HepG2 (cell line): Measurements from ENCODE around the gene PRR30. TPM values are rescaled to one million over a fixed set of nuclear protein-coding genes. Genes with fewer than 3 reads are reported as not detected.
A peak's percentile ranks its signal among the peaks of the same experiment; 100 is the strongest.

ENCODE experiments used
- ATF7-NPFF ChIP-seq: sonication (generic); formaldehyde crosslinking; IDR thresholded peaks from 2 replicates; pipeline ENCODE4 v1.8.1; 2023; ENCODE audit warnings: mild to moderate bottlenecking, low read depth, missing genetic modification reagents, moderate library complexity
- CAMTA2 ChIP-seq: sonication (generic); formaldehyde crosslinking; IDR thresholded peaks from 2 replicates; pipeline ENCODE4 v1.4.0; 2020; ENCODE audit warnings: mild to moderate bottlenecking, missing genetic modification reagents, borderline replicate concordance
- CBX1 ChIP-seq: IDR thresholded peaks from one replicate; pipeline ENCODE4 v1.6.1; 2016; ENCODE audit warnings: antibody characterized with exemption, low read depth
- ELF1 ChIP-seq: sonication (generic); formaldehyde crosslinking; IDR thresholded peaks from 2 replicates; pipeline ENCODE4 v1.4.0; 2020; ENCODE audit warnings: missing genetic modification reagents
- ETV5 ChIP-seq: IDR thresholded peaks from 2 replicates; pipeline ENCODE4 v1.6.1; 2018; ENCODE audit warnings: missing biosample characterization, missing genetic modification reagents, inconsistent platforms, borderline replicate concordance
- GPN1 ChIP-seq: sonication (generic); formaldehyde crosslinking; IDR thresholded peaks from 2 replicates; pipeline ENCODE4 v1.5.1; 2020; ENCODE audit warnings: missing genetic modification reagents, borderline replicate concordance
- HMG20A ChIP-seq: IDR thresholded peaks from 2 replicates; pipeline ENCODE4 v1.6.1; 2016; ENCODE audit warnings: borderline replicate concordance
- JARID2 ChIP-seq: sonication (generic); formaldehyde crosslinking; IDR thresholded peaks from 2 replicates; pipeline ENCODE4 v1.8.1; 2023; ENCODE audit warnings: missing genetic modification reagents, inconsistent platforms; ENCODE audit not compliant: insufficient replicate concordance
- LCORL ChIP-seq, 2 experiments: fragments of 450-650 bp in 1 of 2; sonication (generic) in 1 of 2; formaldehyde crosslinking in 1 of 2; IDR thresholded peaks; 2 replicates each; pipeline versions ENCODE4 v1.5.0 to v1.6.1; 2017 to 2020; ENCODE audit warnings: antibody characterized with exemption in 1 of 2, missing genetic modification reagents in 1 of 2
- PHF8 ChIP-seq: sonication (generic); formaldehyde crosslinking; IDR thresholded peaks from 2 replicates; pipeline ENCODE4 v1.5.0; 2020; ENCODE audit warnings: missing genetic modification reagents
- RAD21 ChIP-seq: fragments of 450-650 bp; formaldehyde crosslinking; IDR thresholded peaks from 2 replicates; pipeline ENCODE4 v1.5.0; 2020; ENCODE audit warnings: mild to moderate bottlenecking
- RBM39 ChIP-seq: fragments of 200-400 bp; formaldehyde crosslinking; IDR thresholded peaks from one replicate; pipeline ENCODE4 v1.6.1; 2018; ENCODE audit warnings: antibody characterized with exemption, mild to moderate bottlenecking, low read depth, low read length; ENCODE audit not compliant: poor library complexity, severe bottlenecking
- THAP11 ChIP-seq: IDR thresholded peaks from 2 replicates; pipeline ENCODE4 v1.6.1; 2016; ENCODE audit warnings: missing biosample characterization, missing genetic modification reagents
- ZFP1 ChIP-seq: IDR thresholded peaks from 2 replicates; pipeline ENCODE4 v1.6.1; 2016
- ZNF143 ChIP-seq: sonication (generic); formaldehyde crosslinking; IDR thresholded peaks from 2 replicates; pipeline ENCODE4 v1.4.0; 2020; ENCODE audit warnings: missing genetic modification reagents
- ZNF569 ChIP-seq: sonication (generic); formaldehyde crosslinking; IDR thresholded peaks from 2 replicates; pipeline ENCODE4 v1.5.0; 2020; ENCODE audit warnings: mild to moderate bottlenecking, missing genetic modification reagents, moderate library complexity, borderline replicate concordance
- ZSCAN29 ChIP-seq: sonication (generic); formaldehyde crosslinking; conservative IDR thresholded peaks from 2 replicates; pipeline ENCODE4 v1.4.0; 2020; ENCODE audit warnings: mild to moderate bottlenecking, missing genetic modification reagents
- polyA plus RNA-seq, 8 experiments: library from polyadenylated mRNA; depleted of rRNA in 3 of 8; stranded (reverse) in 7 of 8; unstranded in 1 of 8; fragments of >200 nt; fragmentation: Illumina TruSeq in 4 of 8; extraction: Trizol in 4 of 8; gene quantifications; 2 replicates each; pipeline versions ENCODE4 v1.2.1 to v1.2.3, GENCODE V29; 2011 to 2016; ENCODE audit warnings: low read depth in 4 of 8, missing spikeins in 1 of 8, mixed read lengths in 1 of 8; ENCODE audit not compliant: insufficient read depth in 1 of 8
- total RNA-seq, 5 experiments: library from RNA; depleted of rRNA; stranded (reverse); fragments of >200 nt; fragmentation: Illumina TruSeq; extraction: Trizol; gene quantifications; 2 replicates each; pipeline ENCODE4 v1.2.3, GENCODE V29; 2016; ENCODE audit warnings: low read depth in 1 of 5
- TF ChIP-seq, protein P1 (sequence below): sonication (generic); formaldehyde crosslinking; IDR thresholded peaks from 2 replicates; pipeline ENCODE4 v1.8.0; 2022; ENCODE audit warnings: mild to moderate bottlenecking, missing genetic modification reagents
- TF ChIP-seq, protein P2 (sequence below): sonication (generic); formaldehyde crosslinking; IDR thresholded peaks from 2 replicates; pipeline ENCODE4 v1.4.0; 2020; ENCODE audit warnings: low read depth, mild to moderate bottlenecking, missing genetic modification reagents
- TF ChIP-seq, protein P3 (sequence below): sonication (generic); formaldehyde crosslinking; IDR thresholded peaks from 2 replicates; pipeline ENCODE4 v1.4.0; 2020; ENCODE audit warnings: missing genetic modification reagents
- TF ChIP-seq, protein P4 (sequence below): sonication (generic); formaldehyde crosslinking; IDR thresholded peaks from 2 replicates; pipeline ENCODE4 v1.4.0; 2020; ENCODE audit warnings: missing genetic modification reagents

PRR30 gene
- total and polyA plus RNA-seq, 2 of the 13 experiments (the other 11 are each of a cell fraction or from before 2014, with no cell fraction given), result not detected

DNA sequence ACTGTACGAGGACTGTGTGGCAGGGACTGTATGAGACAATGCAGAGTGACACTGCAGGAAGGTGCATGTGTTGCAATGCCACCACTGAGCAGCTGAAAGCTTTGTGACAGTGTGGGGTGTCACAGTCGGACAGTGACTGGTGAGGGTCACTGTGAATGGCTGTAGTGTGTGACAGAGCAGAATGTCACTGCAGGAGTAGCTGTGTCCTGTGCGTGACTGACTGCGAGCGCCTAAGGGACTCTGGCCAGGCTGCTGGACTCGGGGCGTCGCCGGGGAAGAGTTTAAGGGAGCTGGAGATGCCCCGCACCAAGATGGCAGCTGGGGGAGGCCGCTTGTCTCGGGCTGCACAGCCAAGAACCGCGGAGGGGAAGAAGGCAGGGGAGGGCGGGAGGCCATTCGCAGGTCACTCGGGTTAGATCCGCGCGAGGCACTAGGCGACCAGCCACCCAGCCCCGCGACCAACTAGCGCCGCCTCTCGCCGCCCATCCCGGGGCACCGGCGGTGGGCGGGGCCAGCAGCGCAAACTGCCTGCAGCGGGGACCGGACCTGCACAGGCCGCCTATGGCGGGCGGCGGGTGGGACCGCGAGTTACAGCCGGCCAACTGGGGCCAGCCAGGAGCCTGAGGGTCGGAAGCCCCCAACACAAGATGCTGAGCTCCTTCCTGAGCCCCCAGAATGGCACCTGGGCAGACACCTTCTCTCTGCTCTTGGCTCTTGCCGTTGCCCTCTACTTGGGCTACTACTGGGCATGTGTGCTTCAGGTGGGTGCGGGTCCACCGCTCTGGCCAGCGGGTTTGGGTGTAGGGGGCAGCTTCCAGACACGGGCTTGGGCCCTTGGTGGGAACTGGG lies 15.7 kb downstream of the PRR30 start, which contains the start of gene ABHD1 (continued):
- TF ChIP-seq, protein P1, sequence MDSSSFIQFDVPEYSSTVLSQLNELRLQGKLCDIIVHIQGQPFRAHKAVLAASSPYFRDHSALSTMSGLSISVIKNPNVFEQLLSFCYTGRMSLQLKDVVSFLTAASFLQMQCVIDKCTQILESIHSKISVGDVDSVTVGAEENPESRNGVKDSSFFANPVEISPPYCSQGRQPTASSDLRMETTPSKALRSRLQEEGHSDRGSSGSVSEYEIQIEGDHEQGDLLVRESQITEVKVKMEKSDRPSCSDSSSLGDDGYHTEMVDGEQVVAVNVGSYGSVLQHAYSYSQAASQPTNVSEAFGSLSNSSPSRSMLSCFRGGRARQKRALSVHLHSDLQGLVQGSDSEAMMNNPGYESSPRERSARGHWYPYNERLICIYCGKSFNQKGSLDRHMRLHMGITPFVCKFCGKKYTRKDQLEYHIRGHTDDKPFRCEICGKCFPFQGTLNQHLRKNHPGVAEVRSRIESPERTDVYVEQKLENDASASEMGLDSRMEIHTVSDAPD (CRISPR knock-in tag), result no peak
- TF ChIP-seq, protein P2, sequence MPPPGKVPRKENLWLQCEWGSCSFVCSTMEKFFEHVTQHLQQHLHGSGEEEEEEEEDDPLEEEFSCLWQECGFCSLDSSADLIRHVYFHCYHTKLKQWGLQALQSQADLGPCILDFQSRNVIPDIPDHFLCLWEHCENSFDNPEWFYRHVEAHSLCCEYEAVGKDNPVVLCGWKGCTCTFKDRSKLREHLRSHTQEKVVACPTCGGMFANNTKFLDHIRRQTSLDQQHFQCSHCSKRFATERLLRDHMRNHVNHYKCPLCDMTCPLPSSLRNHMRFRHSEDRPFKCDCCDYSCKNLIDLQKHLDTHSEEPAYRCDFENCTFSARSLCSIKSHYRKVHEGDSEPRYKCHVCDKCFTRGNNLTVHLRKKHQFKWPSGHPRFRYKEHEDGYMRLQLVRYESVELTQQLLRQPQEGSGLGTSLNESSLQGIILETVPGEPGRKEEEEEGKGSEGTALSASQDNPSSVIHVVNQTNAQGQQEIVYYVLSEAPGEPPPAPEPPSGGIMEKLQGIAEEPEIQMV (CRISPR knock-in tag), result peak; percentile 30; the same call in 1 of the 2 replicates
- no peak for TF ChIP-seq LCORL (IDR thresholded peaks at IDR 0.05)
- peak; percentile 33; the same call in 1 of the 2 replicates for TF ChIP-seq LCORL (CRISPR knock-in tag; IDR thresholded peaks at IDR 0.05)
- peak; percentile 61 for TF ChIP-seq THAP11 (CRISPR knock-in tag)
- TF ChIP-seq, protein P3, sequence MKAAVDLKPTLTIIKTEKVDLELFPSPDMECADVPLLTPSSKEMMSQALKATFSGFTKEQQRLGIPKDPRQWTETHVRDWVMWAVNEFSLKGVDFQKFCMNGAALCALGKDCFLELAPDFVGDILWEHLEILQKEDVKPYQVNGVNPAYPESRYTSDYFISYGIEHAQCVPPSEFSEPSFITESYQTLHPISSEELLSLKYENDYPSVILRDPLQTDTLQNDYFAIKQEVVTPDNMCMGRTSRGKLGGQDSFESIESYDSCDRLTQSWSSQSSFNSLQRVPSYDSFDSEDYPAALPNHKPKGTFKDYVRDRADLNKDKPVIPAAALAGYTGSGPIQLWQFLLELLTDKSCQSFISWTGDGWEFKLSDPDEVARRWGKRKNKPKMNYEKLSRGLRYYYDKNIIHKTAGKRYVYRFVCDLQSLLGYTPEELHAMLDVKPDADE (CRISPR knock-in tag), result no peak
- no peak for TF ChIP-seq ZFP1
- TF ChIP-seq CBX1, result peak; percentile 88
- TF ChIP-seq ZNF569 (CRISPR knock-in tag), result no peak
- no peak for TF ChIP-seq JARID2 (CRISPR knock-in tag)
- 0 out of 2 replicates have a peak, but pooled peaks have one; percentile 45 for TF ChIP-seq RAD21
- no peak; the same call in 1 of the 2 replicates for TF ChIP-seq ETV5 (CRISPR knock-in tag)
- no peak for TF ChIP-seq ZSCAN29 (CRISPR knock-in tag)
- TF ChIP-seq PHF8 (CRISPR knock-in tag), result peak; percentile 71
- TF ChIP-seq ELF1 (CRISPR knock-in tag), result no peak
- TF ChIP-seq, protein P4, sequence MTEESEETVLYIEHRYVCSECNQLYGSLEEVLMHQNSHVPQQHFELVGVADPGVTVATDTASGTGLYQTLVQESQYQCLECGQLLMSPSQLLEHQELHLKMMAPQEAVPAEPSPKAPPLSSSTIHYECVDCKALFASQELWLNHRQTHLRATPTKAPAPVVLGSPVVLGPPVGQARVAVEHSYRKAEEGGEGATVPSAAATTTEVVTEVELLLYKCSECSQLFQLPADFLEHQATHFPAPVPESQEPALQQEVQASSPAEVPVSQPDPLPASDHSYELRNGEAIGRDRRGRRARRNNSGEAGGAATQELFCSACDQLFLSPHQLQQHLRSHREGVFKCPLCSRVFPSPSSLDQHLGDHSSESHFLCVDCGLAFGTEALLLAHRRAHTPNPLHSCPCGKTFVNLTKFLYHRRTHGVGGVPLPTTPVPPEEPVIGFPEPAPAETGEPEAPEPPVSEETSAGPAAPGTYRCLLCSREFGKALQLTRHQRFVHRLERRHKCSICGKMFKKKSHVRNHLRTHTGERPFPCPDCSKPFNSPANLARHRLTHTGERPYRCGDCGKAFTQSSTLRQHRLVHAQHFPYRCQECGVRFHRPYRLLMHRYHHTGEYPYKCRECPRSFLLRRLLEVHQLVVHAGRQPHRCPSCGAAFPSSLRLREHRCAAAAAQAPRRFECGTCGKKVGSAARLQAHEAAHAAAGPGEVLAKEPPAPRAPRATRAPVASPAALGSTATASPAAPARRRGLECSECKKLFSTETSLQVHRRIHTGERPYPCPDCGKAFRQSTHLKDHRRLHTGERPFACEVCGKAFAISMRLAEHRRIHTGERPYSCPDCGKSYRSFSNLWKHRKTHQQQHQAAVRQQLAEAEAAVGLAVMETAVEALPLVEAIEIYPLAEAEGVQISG, result peak; percentile 63
- TF ChIP-seq ZNF143, result no peak
- TF ChIP-seq ATF7-NPFF (CRISPR knock-in tag), result 0 out of 2 replicates have a peak, but pooled peaks have one; percentile 33
- no peak for TF ChIP-seq CAMTA2 (CRISPR knock-in tag)
- TF ChIP-seq GPN1, result no peak
- TF ChIP-seq HMG20A (CRISPR knock-in tag), result no peak
- TF ChIP-seq RBM39, result no peak
